ENCODE results near the gene CCDC88A. TPM values are rescaled to one million over a fixed set of nuclear protein-coding genes. Genes with fewer than 3 reads are reported as not detected.
"Not testable (repeated sequence)": the region's sequence is repeated elsewhere in the genome, so short reads cannot be mapped to it uniquely, and the experiment has no call there.

The CCDC88A gene
- total RNA-seq (100 to 1,000 TPM; 126 to 223 TPM), polyA plus RNA-seq (ENCODE audit: insufficient read length in 2 of 2) (100 to 1,000 TPM; 194 to 216 TPM)
- long read RNA-seq, donor 1, full-length matches to known transcripts = 13 of 53 reads
- long read RNA-seq, donor 1, partial matches to known transcripts = 40 of 53 reads
- long read RNA-seq, donor 1, other reads (novel, unspliced or antisense) = 0 of 53 reads
- long read RNA-seq, donor 2, transcript CCDC88A-240 (2 exons, 1,152 nt) = major isoform, 6 of 24 reads
- long read RNA-seq, donor 2, partial matches to known transcripts = 15 of 24 reads
- long read RNA-seq, donor 2, other reads (novel, unspliced or antisense) = 0 of 24 reads
- long read RNA-seq, donor 3, full-length matches to known transcripts = 6 of 30 reads
- long read RNA-seq, donor 3, partial matches to known transcripts = 24 of 30 reads
- long read RNA-seq, donor 3, other reads (novel, unspliced or antisense) = 0 of 30 reads
- long read RNA-seq, donor 4, full-length matches to known transcripts = 6 of 6 reads
- long read RNA-seq, donor 4, partial matches to known transcripts = 0 of 6 reads
- long read RNA-seq, donor 4, other reads (novel, unspliced or antisense) = 0 of 6 reads

- peak within 1 kb of the TSS; percentile 99 for H3K27ac ChIP-seq (ENCODE audit: low read depth, low read length)
- H3K27me3 ChIP-seq (ENCODE audit: control insufficient read depth, insufficient read depth, low read length) = no peaks in the 10 kb centered on the region
- peak; percentile 91 to 99 (median 98) for DNase-seq (ENCODE audit: low read depth in 4 of 6, low spot score in 6 of 6)
- peak within 1 kb of the TSS; percentile 97 for H3K4me3 ChIP-seq (ENCODE audit: low read depth, low read length)
- H3K36me3 ChIP-seq (ENCODE audit: control insufficient read depth, insufficient read depth, low read length) = no peaks in the 10 kb centered on the region
- H3K4me1 ChIP-seq (ENCODE audit: control insufficient read depth, insufficient read depth, low read length) = peaks cover 2% of the 10 kb centered on the region
- 0% methylated on average over 56 of the region's 62 CpGs for WGBS (ENCODE audit: insufficient coverage)
- H3K9me3 ChIP-seq (ENCODE audit: control insufficient read depth, insufficient read depth, low read length) = no peaks in the 10 kb centered on the region
Observed at GRCh38 chr2:55419679-55420438, at the start of gene CCDC88A. CCDC88A (minus strand) TSS chr2:55419856; CDS start chr2:55419079, 777 bp downstream.

GRCh38 chr2:55461679-55462078 is 42.0 kb upstream of the CCDC88A start:
- Histone ChIP-seq H3K27me3 (ENCODE audit: control insufficient read depth, insufficient read depth, low read length) (no peaks in the 10 kb centered on the region), H3K36me3 (ENCODE audit: control insufficient read depth, insufficient read depth, low read length) (no peaks in the 10 kb centered on the region), H3K9me3 (ENCODE audit: control insufficient read depth, insufficient read depth, low read length) (peaks cover 2% of the 10 kb centered on the region), H3K4me1 (ENCODE audit: control insufficient read depth, insufficient read depth, low read length) (no peaks in the 10 kb centered on the region), H3K27ac (ENCODE audit: low read depth, low read length) (no peak overlapping the region), H3K4me3 (ENCODE audit: low read depth, low read length) (no peak overlapping the region)
- WGBS (ENCODE audit: insufficient coverage) = no CpG with 5 or more reads among the region's 2 CpGs
- no peak for DNase-seq (ENCODE audit: low read depth in 4 of 6, low spot score in 6 of 6)

- H3K4me1 ChIP-seq (ENCODE audit: control insufficient read depth, insufficient read depth, low read length) = no peaks in the 10 kb centered on the region
- H3K9me3 ChIP-seq (ENCODE audit: control insufficient read depth, insufficient read depth, low read length) = peaks cover 2% of the 10 kb centered on the region
- WGBS (ENCODE audit: insufficient coverage) = 79% methylated on average over 2 of the region's 3 CpGs
- no peak for DNase-seq (ENCODE audit: low read depth in 4 of 6, low spot score in 6 of 6)
- no peak overlapping the region for H3K27ac ChIP-seq (ENCODE audit: low read depth, low read length)
- no peak overlapping the region for H3K4me3 ChIP-seq (ENCODE audit: low read depth, low read length)
- H3K36me3 ChIP-seq (ENCODE audit: control insufficient read depth, insufficient read depth, low read length) = no peaks in the 10 kb centered on the region
- no peaks in the 10 kb centered on the region for H3K27me3 ChIP-seq (ENCODE audit: control insufficient read depth, insufficient read depth, low read length)
Observed at GRCh38 chr2:55460562-55460961, 40.9 kb upstream of the CCDC88A start.

- WGBS (ENCODE audit: insufficient coverage) = 77% methylated on average over 5 of the region's 11 CpGs
- no peak overlapping the region for H3K27ac ChIP-seq (ENCODE audit: low read depth, low read length)
- H3K4me1 ChIP-seq (ENCODE audit: control insufficient read depth, insufficient read depth, low read length) = no peaks in the 10 kb centered on the region
- no peaks in the 10 kb centered on the region for H3K27me3 ChIP-seq (ENCODE audit: control insufficient read depth, insufficient read depth, low read length)
- H3K4me3 ChIP-seq (ENCODE audit: low read depth, low read length) = no peak overlapping the region
- H3K9me3 ChIP-seq (ENCODE audit: control insufficient read depth, insufficient read depth, low read length) = peaks cover 2% of the 10 kb centered on the region
- no peak for DNase-seq (ENCODE audit: low read depth in 4 of 6, low spot score in 6 of 6)
- H3K36me3 ChIP-seq (ENCODE audit: control insufficient read depth, insufficient read depth, low read length) = no peaks in the 10 kb centered on the region
Observed at GRCh38 chr2:55459714-55460274, 40.1 kb upstream of the CCDC88A start.

GRCh38 chr2:55459279-55459678 is 39.6 kb upstream of the CCDC88A start:
- Histone ChIP-seq H3K4me3 (ENCODE audit: low read depth, low read length) (no peak overlapping the region), H3K36me3 (ENCODE audit: control insufficient read depth, insufficient read depth, low read length) (no peaks in the 10 kb centered on the region), H3K4me1 (ENCODE audit: control insufficient read depth, insufficient read depth, low read length) (no peaks in the 10 kb centered on the region), H3K27me3 (ENCODE audit: control insufficient read depth, insufficient read depth, low read length) (no peaks in the 10 kb centered on the region), H3K9me3 (ENCODE audit: control insufficient read depth, insufficient read depth, low read length) (peaks cover 2% of the 10 kb centered on the region), H3K27ac (ENCODE audit: low read depth, low read length) (no peak overlapping the region)
- DNase-seq (ENCODE audit: low read depth in 4 of 6, low spot score in 6 of 6) = no peak
- 100% methylated on average over 1 of the region's 3 CpGs for WGBS (ENCODE audit: insufficient coverage)

- H3K9me3 ChIP-seq (ENCODE audit: control insufficient read depth, insufficient read depth, low read length) = no peaks in the 10 kb centered on the region
- 91% methylated on average over 4 of the region's 5 CpGs for WGBS (ENCODE audit: insufficient coverage)
- no peak overlapping the region for H3K27ac ChIP-seq (ENCODE audit: low read depth, low read length)
- no peak overlapping the region for H3K4me3 ChIP-seq (ENCODE audit: low read depth, low read length)
- H3K27me3 ChIP-seq (ENCODE audit: control insufficient read depth, insufficient read depth, low read length) = no peaks in the 10 kb centered on the region
- H3K4me1 ChIP-seq (ENCODE audit: control insufficient read depth, insufficient read depth, low read length) = no peaks in the 10 kb centered on the region
- no peaks in the 10 kb centered on the region for H3K36me3 ChIP-seq (ENCODE audit: control insufficient read depth, insufficient read depth, low read length)
- no peak for DNase-seq (ENCODE audit: low read depth in 4 of 6, low spot score in 6 of 6)
Observed at GRCh38 chr2:55454121-55454520, 34.5 kb upstream of the CCDC88A start.

- H3K27ac ChIP-seq (ENCODE audit: low read depth, low read length) = no peak overlapping the region
- no peak for DNase-seq (ENCODE audit: low read depth in 4 of 6, low spot score in 6 of 6)
Observed at GRCh38 chr2:55452879-55453278, 33.2 kb upstream of the CCDC88A start.

GRCh38 chr2:55451699-55452098 is 32.0 kb upstream of the CCDC88A start:
- no peaks in the 10 kb centered on the region for H3K9me3 ChIP-seq (ENCODE audit: control insufficient read depth, insufficient read depth, low read length)
- no peaks in the 10 kb centered on the region for H3K27me3 ChIP-seq (ENCODE audit: control insufficient read depth, insufficient read depth, low read length)
- DNase-seq (ENCODE audit: low read depth in 4 of 6, low spot score in 6 of 6) = peak in 2 of 6 donors; percentile 15 to 38
- no peaks in the 10 kb centered on the region for H3K36me3 ChIP-seq (ENCODE audit: control insufficient read depth, insufficient read depth, low read length)
- H3K4me1 ChIP-seq (ENCODE audit: control insufficient read depth, insufficient read depth, low read length) = no peaks in the 10 kb centered on the region
- WGBS (ENCODE audit: insufficient coverage) = 0% methylated on average over 1 of the region's 2 CpGs
- no peak overlapping the region for H3K4me3 ChIP-seq (ENCODE audit: low read depth, low read length)
- no peak overlapping the region for H3K27ac ChIP-seq (ENCODE audit: low read depth, low read length)

More at GRCh38 chr2:55452879-55453278, 33.2 kb upstream of the CCDC88A start:
- H3K4me1 ChIP-seq (ENCODE audit: control insufficient read depth, insufficient read depth, low read length) = no peaks in the 10 kb centered on the region
- no CpG with 5 or more reads among the region's 2 CpGs for WGBS (ENCODE audit: insufficient coverage)
- H3K9me3 ChIP-seq (ENCODE audit: control insufficient read depth, insufficient read depth, low read length) = no peaks in the 10 kb centered on the region
- H3K27me3 ChIP-seq (ENCODE audit: control insufficient read depth, insufficient read depth, low read length) = no peaks in the 10 kb centered on the region
- no peaks in the 10 kb centered on the region for H3K36me3 ChIP-seq (ENCODE audit: control insufficient read depth, insufficient read depth, low read length)
- no peak overlapping the region for H3K4me3 ChIP-seq (ENCODE audit: low read depth, low read length)

- not testable (repeated sequence) for H3K27me3 ChIP-seq (ENCODE audit: control insufficient read depth, insufficient read depth, low read length); H3K9me3 ChIP-seq (ENCODE audit: control insufficient read depth, insufficient read depth, low read length); H3K36me3 ChIP-seq (ENCODE audit: control insufficient read depth, insufficient read depth, low read length); H3K4me1 ChIP-seq (ENCODE audit: control insufficient read depth, insufficient read depth, low read length); DNase-seq (ENCODE audit: low read depth in 4 of 6, low spot score in 6 of 6); H3K4me3 ChIP-seq (ENCODE audit: low read depth, low read length); H3K27ac ChIP-seq (ENCODE audit: low read depth, low read length)
- no CpG with 5 or more reads among the region's 3 CpGs for WGBS (ENCODE audit: insufficient coverage)
Observed at GRCh38 chr2:55450014-55450413, 30.4 kb upstream of the CCDC88A start.
